Heart left ventricle (tissue), 13 donors: ENCODE results near the gene MIER2.

ENCODE experiments used
- POLR2A ChIP-seq, 2 donors: fragments of 450-650 bp; IDR thresholded peaks; one replicate each; pipeline ENCODE4 v1.6.1; 2017; ENCODE audit warnings: antibody characterized with exemption in 2 of 2, mild to moderate bottlenecking in 2 of 2, moderate library complexity in 2 of 2
- TF ChIP-seq, protein P1 (sequence below), 12 donors: fragments of 200-600 bp; sonication (generic) in 4 of 12; IDR thresholded peaks; one replicate each; pipeline versions ENCODE4 v1.5.0 to v1.8.0; 2018 to 2022; ENCODE audit warnings: antibody characterized with exemption in 12 of 12, mild to moderate bottlenecking in 5 of 12
- donor health status: ischemic (EF 13 %, LVEDD 7.1; RV severe dilation, severe dysfunction).
- donor health status: DM: no; HTN: yes; CAD: no.
- donor health status: DM: no; HTN: no; CAD: no.
- donor health status: ischemic (EF 25% LVEDD 6.9; RV normal size, moderate dysfunction).
- donor health status: ischemic (EF 25% LVEDD 5.7; RV mildly dilated, moderate dysfunction).
- donor health status: ischemic (EF 35%, LVEDD 5.7; RV mildly dilated, moderate dysfunction).
- donor health status: nonischemic (EF 11% LVEDD 7.7; RV severe dilation, severe dysfunction).
- donor health status: DM: yes; HTN: yes; CAD: no.
- donor health status: PGD.
- donor health status: ischemic (EF 29% LVEDD 5.4; RV normal size, mild dysfunction).
- donor health status: nonischemic (EF 23%, LVEDD 6.1; RV moderate dilation, normal function).

DNA sequence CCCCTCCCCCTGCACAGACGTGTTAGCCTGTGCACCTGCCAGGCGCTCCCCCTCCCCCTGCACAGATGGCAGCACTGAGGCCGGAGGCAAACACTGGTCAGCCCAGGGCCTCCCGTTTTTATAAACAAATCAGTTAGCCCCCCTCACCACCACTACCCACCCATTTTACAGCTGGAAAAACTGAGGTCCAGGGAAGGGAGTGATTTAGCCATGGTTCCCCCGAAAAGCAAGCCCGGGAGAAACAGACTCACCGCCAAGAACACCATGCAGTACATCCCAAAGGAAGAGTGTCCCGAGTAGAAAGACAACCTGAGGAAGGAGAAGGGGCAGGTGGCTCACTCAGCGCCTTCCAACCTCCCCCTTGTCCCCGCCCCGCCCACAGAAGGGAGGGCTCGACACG lies 62.1 kb downstream of the MIER2 start:
- no peak for TF ChIP-seq POLR2A (IDR thresholded peaks at IDR 0.05)
- TF ChIP-seq, protein P1, sequence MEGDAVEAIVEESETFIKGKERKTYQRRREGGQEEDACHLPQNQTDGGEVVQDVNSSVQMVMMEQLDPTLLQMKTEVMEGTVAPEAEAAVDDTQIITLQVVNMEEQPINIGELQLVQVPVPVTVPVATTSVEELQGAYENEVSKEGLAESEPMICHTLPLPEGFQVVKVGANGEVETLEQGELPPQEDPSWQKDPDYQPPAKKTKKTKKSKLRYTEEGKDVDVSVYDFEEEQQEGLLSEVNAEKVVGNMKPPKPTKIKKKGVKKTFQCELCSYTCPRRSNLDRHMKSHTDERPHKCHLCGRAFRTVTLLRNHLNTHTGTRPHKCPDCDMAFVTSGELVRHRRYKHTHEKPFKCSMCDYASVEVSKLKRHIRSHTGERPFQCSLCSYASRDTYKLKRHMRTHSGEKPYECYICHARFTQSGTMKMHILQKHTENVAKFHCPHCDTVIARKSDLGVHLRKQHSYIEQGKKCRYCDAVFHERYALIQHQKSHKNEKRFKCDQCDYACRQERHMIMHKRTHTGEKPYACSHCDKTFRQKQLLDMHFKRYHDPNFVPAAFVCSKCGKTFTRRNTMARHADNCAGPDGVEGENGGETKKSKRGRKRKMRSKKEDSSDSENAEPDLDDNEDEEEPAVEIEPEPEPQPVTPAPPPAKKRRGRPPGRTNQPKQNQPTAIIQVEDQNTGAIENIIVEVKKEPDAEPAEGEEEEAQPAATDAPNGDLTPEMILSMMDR (IDR thresholded peaks at IDR 0.05): no peak
